T1000 (cell line): ENCODE measurements around the gene ATP6AP2.
"Not testable (repeated sequence)": the region's sequence is repeated elsewhere in the genome, so short reads cannot be mapped to it uniquely, and the experiment has no call there.

Experiments
- DNase-seq: peaks from one replicate; lab custom pipeline; 2025; ENCODE audit warnings: mixed read lengths; lab: John Stamatoyannopoulos, UW

Gene ATP6AP2

GRCh38 chrX:40576291-40576690 is 4.5 kb upstream of the ATP6AP2 start:
- no peak for DNase-seq

- DNase-seq = no peak
Observed at GRCh38 chrX:40578039-40578695, 2.6 kb upstream of the ATP6AP2 start.

- no peak for DNase-seq
Observed at GRCh38 chrX:40579141-40579540, 1.6 kb upstream of the ATP6AP2 start.

GRCh38 chrX:40579900-40580536 is 752 bp upstream of the ATP6AP2 start:
- no peak for DNase-seq

- no peak for DNase-seq
Observed at GRCh38 chrX:40581336-40581920, 658 bp downstream of the ATP6AP2 start.

GRCh38 chrX:40582178-40582577 is 1.4 kb downstream of the ATP6AP2 start:
- not testable (repeated sequence) for DNase-seq

- no peak for DNase-seq
Observed at GRCh38 chrX:40582811-40583210, 2.0 kb downstream of the ATP6AP2 start.

- DNase-seq = not testable (repeated sequence)
Observed at GRCh38 chrX:40587623-40588022, 6.9 kb downstream of the ATP6AP2 start.

GRCh38 chrX:40589616-40590321 is 9.0 kb downstream of the ATP6AP2 start:
- DNase-seq = not testable (repeated sequence)

- DNase-seq = no peak
Observed at GRCh38 chrX:40603446-40603845, 22.7 kb downstream of the ATP6AP2 start.

GRCh38 chrX:40607381-40607780 is 26.6 kb downstream of the ATP6AP2 start:
- DNase-seq = no peak

GRCh38 chrX:40612511-40612910 is 31.7 kb downstream of the ATP6AP2 start:
- DNase-seq = no peak

GRCh38 chrX:40615976-40616375 is 35.2 kb downstream of the ATP6AP2 start:
- DNase-seq = no peak

- no peak for DNase-seq
Observed at GRCh38 chrX:40617566-40617965, 36.8 kb downstream of the ATP6AP2 start.

- no peak for DNase-seq
Observed at GRCh38 chrX:40622479-40623138, 41.8 kb downstream of the ATP6AP2 start.

- DNase-seq = no peak
Observed at GRCh38 chrX:40623139-40623536, 42.4 kb downstream of the ATP6AP2 start, which contains the start of gene MPC1L. MPC1L (plus strand) TSS chrX:40623428; CDS start chrX:40623566, 138 bp downstream.

GRCh38 chrX:40623665-40624064 is 42.9 kb downstream of the ATP6AP2 start:
- DNase-seq = no peak

GRCh38 chrX:40625294-40625693 is 44.5 kb downstream of the ATP6AP2 start:
- DNase-seq = no peak

- DNase-seq = no peak
Observed at GRCh38 chrX:40628506-40628905, 47.7 kb downstream of the ATP6AP2 start.

GRCh38 chrX:40632199-40632598 is 51.4 kb downstream of the ATP6AP2 start:
- DNase-seq = no peak

GRCh38 chrX:40637687-40638086 is 56.9 kb downstream of the ATP6AP2 start:
- DNase-seq = no peak

- DNase-seq = no peak
Observed at GRCh38 chrX:40644176-40644575, 63.4 kb downstream of the ATP6AP2 start.
